IMR-90 (cell line): ENCODE measurements around the gene PLAAT1. TPM values are rescaled to one million over a fixed set of nuclear protein-coding genes. Genes with fewer than 3 reads are reported as not detected.

Experiments
- ATAC-seq: fragments of 200-7000 bp; cut with Tn5 transposase; 2 replicates; pipeline ENCODE4 v1.9.1; 2020; ENCODE audit warnings: low read depth, mild to moderate bottlenecking, moderate library complexity
- BruUV-seq: library from RNA; stranded (reverse); fragments of 400-500 nt; replicated peaks from 2 replicates; lab custom pipeline; 2021; lab: Mats Ljungman, UMichigan
- CTCF ChIA-PET: fragments of 300-600 bp; formaldehyde crosslinking; extraction: SDS; loops from one replicate; lab custom pipeline; 2021; ENCODE audit warnings: antibody characterized with exemption; lab: Yijun Ruan, JAX
- POLR2A ChIA-PET: fragments of 300-600 bp; sonication (Branson Sonifier 250); formaldehyde crosslinking; loops from one replicate; lab custom pipeline; 2022; ENCODE audit warnings: antibody characterized with exemption; ENCODE audit not compliant: unreplicated experiment; lab: Charles Lee
- DNase-seq: peaks from one replicate; pipeline ENCODE4 v3.0.0; 2013
- H2AFZ ChIP-seq: replicated peaks from 2 replicates; pipeline ENCODE3; 2013; ENCODE audit warnings: low read length, mild to moderate bottlenecking; ENCODE audit not compliant: poor library complexity
- H2AK5ac ChIP-seq: 2 replicates; pipeline ENCODE4 v1.6.1; 2013; ENCODE audit warnings: low read depth, low read length, inconsistent platforms
- H2AK9ac ChIP-seq: replicated peaks from 2 replicates; pipeline ENCODE3; 2013; ENCODE audit warnings: mild to moderate bottlenecking, low read depth, low read length, moderate library complexity; ENCODE audit not compliant: poor library complexity
- H2BK120ac ChIP-seq: 2 replicates; pipeline ENCODE4 v1.6.1; 2013; ENCODE audit warnings: low read depth, low read length, inconsistent platforms
- H2BK15ac ChIP-seq: 3 replicates; pipeline ENCODE4 v1.6.1; 2013; ENCODE audit warnings: low read depth, low read length, inconsistent platforms
- H2BK20ac ChIP-seq: 2 replicates; pipeline ENCODE4 v1.6.1; 2013; ENCODE audit warnings: low read depth, mild to moderate bottlenecking, inconsistent platforms, low read length, moderate library complexity
- H2BK5ac ChIP-seq: 2 replicates; pipeline ENCODE4 v1.6.1; 2013; ENCODE audit warnings: mild to moderate bottlenecking, low read depth, low read length, inconsistent platforms; ENCODE audit not compliant: poor library complexity, severe bottlenecking
- H3K14ac ChIP-seq: replicated peaks from 2 replicates; pipeline ENCODE4 v1.6.1; 2013; ENCODE audit warnings: low read depth, low read length, inconsistent platforms
- H3K18ac ChIP-seq: 2 replicates; pipeline ENCODE4 v1.6.1; 2013; ENCODE audit warnings: low read depth, low read length, control low read depth
- H3K23ac ChIP-seq: 2 replicates; pipeline ENCODE4 v1.6.1; 2013; ENCODE audit warnings: low read depth, low read length, inconsistent platforms
- H3K27ac ChIP-seq: 2 replicates; pipeline ENCODE4 v1.5.1; 2013; ENCODE audit warnings: mild to moderate bottlenecking, control low read depth, low read length; ENCODE audit not compliant: insufficient read depth
- H3K27me3 ChIP-seq: 2 replicates; pipeline ENCODE4 v1.6.1; 2013; ENCODE audit warnings: low read length; ENCODE audit not compliant: control insufficient read depth, insufficient read depth
- H3K36me3 ChIP-seq: 2 replicates; pipeline ENCODE4 v1.6.1; 2013; ENCODE audit warnings: low read length, mixed read lengths; ENCODE audit not compliant: control insufficient read depth, insufficient read depth
- H3K4ac ChIP-seq: 2 replicates; pipeline ENCODE4 v1.6.1; 2013; ENCODE audit warnings: low read depth, low read length, inconsistent platforms
- H3K4me1 ChIP-seq: 2 replicates; pipeline ENCODE4 v1.6.1; 2013; ENCODE audit warnings: low read length, mixed read lengths; ENCODE audit not compliant: control insufficient read depth, insufficient read depth
- H3K4me2 ChIP-seq: 2 replicates; pipeline ENCODE4 v1.6.1; 2013; ENCODE audit warnings: low read depth, mild to moderate bottlenecking, control low read depth, low read length, moderate library complexity
- H3K4me3 ChIP-seq: 2 replicates; pipeline ENCODE4 v1.5.1; 2013; ENCODE audit warnings: low read depth, mild to moderate bottlenecking, control low read depth, low read length, moderate library complexity; ENCODE audit not compliant: insufficient read depth
- H3K56ac ChIP-seq: 2 replicates; pipeline ENCODE4 v1.6.1; 2013; ENCODE audit warnings: low read length, inconsistent platforms; ENCODE audit not compliant: insufficient read depth; ENCODE audit errors: extremely low read depth
- H3K79me1 ChIP-seq, 2 experiments: 2 replicates each; pipeline ENCODE4 v1.6.1; 2013; ENCODE audit warnings: low read length in 2 of 2, inconsistent platforms in 1 of 2, low read depth in 1 of 2
- H3K9ac ChIP-seq: 2 replicates; pipeline ENCODE4 v1.6.1; 2013; ENCODE audit warnings: low read depth, low read length, control low read depth
- H3K9me1 ChIP-seq: 2 replicates; pipeline ENCODE4 v1.6.1; 2013; ENCODE audit warnings: low read length, inconsistent platforms; ENCODE audit not compliant: insufficient read depth
- H3K9me3 ChIP-seq: 2 replicates; pipeline ENCODE4 v1.6.1; 2013; ENCODE audit warnings: low read length; ENCODE audit not compliant: control insufficient read depth, insufficient read depth
- H4K20me1 ChIP-seq: 2 replicates; pipeline ENCODE4 v1.6.1; 2013; ENCODE audit warnings: low read length, inconsistent platforms; ENCODE audit not compliant: insufficient read depth
- H4K5ac ChIP-seq: 2 replicates; pipeline ENCODE4 v1.6.1; 2013; ENCODE audit warnings: mild to moderate bottlenecking, low read depth, low read length, control low read depth
- H4K8ac ChIP-seq, 2 experiments: 2 replicates each; pipeline ENCODE4 v1.6.1; 2013; ENCODE audit warnings: low read depth in 2 of 2, low read length in 2 of 2, control low read depth in 1 of 2, inconsistent platforms in 1 of 2
- H4K91ac ChIP-seq: 2 replicates; pipeline ENCODE4 v1.6.1; 2013; ENCODE audit warnings: low read depth, low read length, inconsistent platforms; ENCODE audit not compliant: insufficient read depth
- BHLHE40 ChIP-seq: fragments of 150-350 bp; IDR thresholded peaks from 2 replicates; pipeline ENCODE4 v1.6.1; 2016; ENCODE audit warnings: mild to moderate bottlenecking, low read depth, low read length
- CEBPB ChIP-seq: IDR thresholded peaks from 2 replicates; pipeline ENCODE4 v1.6.1; 2012; ENCODE audit warnings: low read depth, low read length, improper control_type of control experiment
- CTCF ChIP-seq: conservative IDR thresholded peaks from 2 replicates; pipeline ENCODE4 v1.5.1; 2012; ENCODE audit warnings: mild to moderate bottlenecking, low read depth, low read length, improper control_type of control experiment
- ELK1 ChIP-seq: fragments of 150-350 bp; IDR thresholded peaks from 2 replicates; pipeline ENCODE4 v1.6.1; 2016; ENCODE audit warnings: low read depth, mild to moderate bottlenecking, low read length, moderate library complexity, borderline replicate concordance
- FOS ChIP-seq: fragments of 150-350 bp; IDR thresholded peaks from 2 replicates; pipeline ENCODE4 v1.6.1; 2016; ENCODE audit warnings: low read depth, low read length
- MAFK ChIP-seq: IDR thresholded peaks from 2 replicates; pipeline ENCODE4 v1.6.1; 2012; ENCODE audit warnings: low read depth, low read length, improper control_type of control experiment
- MAZ ChIP-seq: IDR thresholded peaks from 2 replicates; pipeline ENCODE4 v1.6.1; 2012; ENCODE audit warnings: low read depth, mild to moderate bottlenecking, low read length, improper control_type of control experiment, moderate library complexity, borderline replicate concordance
- MXI1 ChIP-seq: IDR thresholded peaks from 2 replicates; pipeline ENCODE4 v1.6.1; 2012; ENCODE audit warnings: low read depth, mild to moderate bottlenecking, low read length, moderate library complexity, borderline replicate concordance
- NFE2L2 ChIP-seq: fragments of 150-350 bp; IDR thresholded peaks from 2 replicates; pipeline ENCODE4 v1.6.1; 2016; ENCODE audit warnings: low read depth, mild to moderate bottlenecking, low read length
- RAD21 ChIP-seq: IDR thresholded peaks from 2 replicates; pipeline ENCODE4 v1.6.1; 2012; ENCODE audit warnings: low read length, improper control_type of control experiment
- RCOR1 ChIP-seq: IDR thresholded peaks from 2 replicates; pipeline ENCODE4 v1.6.1; 2012; ENCODE audit warnings: mild to moderate bottlenecking, low read length, improper control_type of control experiment; ENCODE audit not compliant: insufficient replicate concordance
- RFX5 ChIP-seq: IDR thresholded peaks from 2 replicates; pipeline ENCODE4 v1.8.0; 2012; ENCODE audit warnings: low read depth, mild to moderate bottlenecking, low read length, moderate library complexity
- SMC3 ChIP-seq: fragments of 150-350 bp; IDR thresholded peaks from 2 replicates; pipeline ENCODE4 v1.6.1; 2016; ENCODE audit warnings: low read depth, mild to moderate bottlenecking, antibody characterized with exemption, low read length, moderate library complexity
- WGBS, 2 experiments: methylation state at CpG; one replicate each; pipeline versions ENCODE4 v1.1.5 to v1.1.7; 2013; ENCODE audit warnings: missing lambda C conversion rate in 2 of 2; ENCODE audit not compliant: insufficient read length in 1 of 2; ENCODE audit errors: extremely low coverage in 2 of 2; 5-methylcytosine and 5-hydroxymethylcytosine counted together
- dilution Hi-C: fragments of 300-500 bp; cut with HindIII; formaldehyde crosslinking; loops from one replicate; pipeline ENCODE4 v1.14.3; 2018; ENCODE audit warnings: low sequenced_read_pairs; ENCODE audit not compliant: unreplicated experiment
- in situ Hi-C: fragments of 300-500 bp; cut with MboI; formaldehyde crosslinking; loops from 3 replicates; pipeline ENCODE4 v1.14.3; 2019; ENCODE audit warnings: low sequenced_read_pairs, inconsistent platforms, mixed read lengths
- intact Hi-C: fragments of 100-400 bp; cut with micrococcal nuclease; formaldehyde crosslinking; loops from 2 replicates; pipeline ENCODE4 v1.10.0; 2022
- polyA plus RNA-seq, 3 experiments: library from polyadenylated mRNA; depleted of rRNA; stranded (reverse); fragments of >200 nt; gene quantifications; 2 replicates each; pipeline ENCODE4 v1.2.3, GENCODE V29; 2012; ENCODE audit warnings: low replicate concordance in 1 of 3
- total RNA-seq: library from RNA; depleted of rRNA; stranded (reverse); fragments of >200 nt; gene quantifications from 2 replicates; pipeline ENCODE4 v1.2.3, GENCODE V29; 2012
- TF ChIP-seq, protein P1 (sequence below): fragments of 150-350 bp; IDR thresholded peaks from 2 replicates; pipeline ENCODE4 v1.6.1; 2017; ENCODE audit warnings: mild to moderate bottlenecking, antibody characterized with exemption, low read length, low read depth

PLAAT1 gene
- total and polyA plus RNA-seq, 2 of the 4 experiments (the other 2 are of a cell fraction): 0.54 to 0.68 TPM

GRCh38 chr3:193237030-193237429 lies 4.0 kb upstream of the PLAAT1 start:
- H3K36me3 ChIP-seq: no peaks in the 10 kb centered on the region
- no peak overlapping the region for H3K23ac ChIP-seq
- H3K4me1 ChIP-seq: no peaks in the 10 kb centered on the region
- no peak overlapping the region for H2AK9ac ChIP-seq
- no peak overlapping the region for H2AFZ ChIP-seq
- no peaks in the 10 kb centered on the region for H3K27me3 ChIP-seq
- H3K14ac ChIP-seq: no peak overlapping the region
- H3K9me3 ChIP-seq: no peaks in the 10 kb centered on the region
- intact Hi-C loops (no loop called here), dilution Hi-C loops (no loop called here), in situ Hi-C loops (no loop called here)
- no peak overlapping the region for H3K56ac ChIP-seq
- BruUV-seq: no TSS peak
- H3K9me1 ChIP-seq: no peaks in the 10 kb centered on the region
- H2AK5ac ChIP-seq: no peak overlapping the region
- WGBS, 2 experiments: 57% methylated on average over 2 of the region's 5 CpGs; no CpG with 5 or more reads in 1 of the 2 experiments
- no peak overlapping the region for H2BK20ac ChIP-seq
- H4K5ac ChIP-seq: no peak overlapping the region
- H2BK5ac ChIP-seq: no peak overlapping the region
- H4K91ac ChIP-seq: no peak overlapping the region
- no peak overlapping the region for H3K4me2 ChIP-seq
- DNase-seq (no peak), ATAC-seq (no peak)
- no peak overlapping the region for H3K4ac ChIP-seq
- no peak overlapping the region for H3K18ac ChIP-seq
- TF ChIP-seq MXI1 (no peak), RAD21 (no peak), CTCF (no peak), BHLHE40 (no peak), RCOR1 (no peak), SMC3 (no peak), MAFK (no peak), FOS (no peak), ELK1 (no peak), CEBPB (no peak), MAZ (no peak), NFE2L2 (no peak), RFX5 (no peak)
- TF ChIP-seq, protein P1, sequence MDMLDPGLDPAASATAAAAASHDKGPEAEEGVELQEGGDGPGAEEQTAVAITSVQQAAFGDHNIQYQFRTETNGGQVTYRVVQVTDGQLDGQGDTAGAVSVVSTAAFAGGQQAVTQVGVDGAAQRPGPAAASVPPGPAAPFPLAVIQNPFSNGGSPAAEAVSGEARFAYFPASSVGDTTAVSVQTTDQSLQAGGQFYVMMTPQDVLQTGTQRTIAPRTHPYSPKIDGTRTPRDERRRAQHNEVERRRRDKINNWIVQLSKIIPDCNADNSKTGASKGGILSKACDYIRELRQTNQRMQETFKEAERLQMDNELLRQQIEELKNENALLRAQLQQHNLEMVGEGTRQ: no peak
- H3K9ac ChIP-seq: no peak overlapping the region
- ChIA-PET CTCF (no interaction called here), POLR2A (interaction anchor here (0.6 kb wide), 1 partner anchor 126 kb away, joined by 3 read pairs; no protein-coding TSS in a partner anchor)
- no peak overlapping the region for H3K27ac ChIP-seq
- H4K8ac ChIP-seq: no peak overlapping the region
- no peak overlapping the region for H2BK15ac ChIP-seq
- H3K4me3 ChIP-seq: no peak overlapping the region
- H4K20me1 ChIP-seq: no peaks in the 10 kb centered on the region
- H2BK120ac ChIP-seq: no peak overlapping the region
- H3K79me1 ChIP-seq: no peaks in the 10 kb centered on the region
